Measurements from ENCODE around the gene MTHFD1. TPM values are rescaled to one million over a fixed set of nuclear protein-coding genes. Genes with fewer than 3 reads are reported as not detected.

The MTHFD1 gene
- polyA plus RNA-seq, 3 donors: 11.8 to 21.3 (median 14.3) TPM

DNA sequence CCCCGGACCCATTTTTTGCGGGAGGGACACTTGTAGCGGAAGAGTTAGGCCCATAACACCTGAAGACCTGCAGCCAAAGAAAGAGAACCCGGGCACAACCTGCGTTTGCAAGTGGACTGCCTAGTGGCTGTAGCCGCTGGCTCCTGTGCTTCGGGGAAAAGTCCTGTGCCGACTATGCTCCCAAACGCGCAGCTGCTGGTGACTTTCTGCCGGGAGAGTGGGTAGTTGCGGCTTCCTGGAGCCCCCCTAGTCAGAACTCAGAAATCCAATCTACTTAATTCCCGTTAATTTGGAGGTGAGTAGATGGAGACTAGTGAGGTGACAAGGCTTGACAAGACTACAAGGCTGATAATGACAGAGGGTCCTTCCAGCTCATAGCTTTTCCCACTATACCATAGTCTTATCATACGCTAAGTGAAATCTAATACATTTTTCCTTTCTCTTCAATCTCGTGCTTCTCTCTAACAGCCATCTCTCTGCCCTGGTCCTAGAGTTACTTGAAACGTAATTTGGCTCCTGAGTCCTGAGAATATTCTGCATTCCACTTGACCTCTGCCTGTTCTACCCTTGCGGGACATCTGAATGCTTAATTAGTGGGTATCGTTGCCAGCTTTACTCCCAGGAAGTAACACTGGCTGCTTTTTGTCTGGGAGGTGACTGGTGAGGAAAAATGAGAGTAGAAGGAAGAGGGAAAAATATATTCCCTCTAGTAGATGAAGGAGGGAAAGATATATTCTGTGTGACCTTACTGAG is 556 bp downstream of the MTHFD1 start:
- Histone ChIP-seq H3K4me3 (replicated peaks in 1 of 3; ENCODE audit: low read depth in 2 of 3, low read length in 3 of 3) (peak overlapping the region; percentile 68 to 90 (median 80)), H3K36me3 (replicated peaks in 1 of 2; ENCODE audit: control insufficient read depth in 1 of 2, insufficient read depth in 2 of 2, low read length in 2 of 2) (no peaks in the 10 kb centered on the region), H2AFZ (ENCODE audit: insufficient read depth, low read depth, low read length, poor library complexity, severe bottlenecking) (peak overlapping the region; percentile 99), H3K4me1 (ENCODE audit: control insufficient read depth in 1 of 2, insufficient read depth in 2 of 2, low read length in 2 of 2) (peaks cover 21 to 29% of the 10 kb centered on the region in 2 donors), H3K9ac (ENCODE audit: insufficient read depth, low read length, poor library complexity, severe bottlenecking) (peak overlapping the region; percentile 78), H3K27me3 (ENCODE audit: control insufficient read depth in 2 of 2, insufficient read depth in 2 of 2, low read length in 2 of 2) (no peaks in the 10 kb centered on the region), H4K20me1 (ENCODE audit: insufficient read depth, low read length) (no peaks in the 10 kb centered on the region), H3K79me2 (ENCODE audit: insufficient read depth, low read length) (peaks cover 59% of the 10 kb centered on the region), H3K4me2 (replicated peaks; ENCODE audit: extremely low read depth, low read length, poor library complexity, severe bottlenecking) (peak overlapping the region; percentile 98), H3K27ac (ENCODE audit: low read depth in 1 of 2, low read length in 2 of 2) (peak overlapping the region; percentile 66 to 82), H3K9me3 (replicated peaks in 1 of 2; ENCODE audit: control insufficient read depth in 1 of 2, insufficient read depth in 1 of 2, low read length in 2 of 2) (no peaks in the 10 kb centered on the region)
- H3K9me3 Mint-ChIP-seq: peaks cover 0 to 5% (median 0%) of the 10 kb centered on the region in 7 donors
- no peak for DNase-seq
- peaks cover 0 to 2% (median 0%) of the 10 kb centered on the region in 3 donors for H3K27me3 Mint-ChIP-seq (ENCODE audit: low read depth in 3 of 3)
- H3K36me3 Mint-ChIP-seq: peaks cover 6 to 12% of the 10 kb centered on the region in 2 donors
- peak overlapping the region; percentile 85 to 95 (median 93) for H3K27ac Mint-ChIP-seq
- peak overlapping the region; percentile 99 for H3K4me3 Mint-ChIP-seq
- 2% methylated on average over 9 of the region's 18 CpGs for WGBS (ENCODE audit: insufficient coverage)
- H3K4me1 Mint-ChIP-seq: peaks cover 30% of the 10 kb centered on the region
- intact Hi-C loops (cut with micrococcal nuclease): loop anchor here in 1 of 2 donors (2.0 to 10.0 kb wide), 2 partner anchors 118 to 706 kb away; no protein-coding TSS in a partner anchor
- TF ChIP-seq, protein P1, sequence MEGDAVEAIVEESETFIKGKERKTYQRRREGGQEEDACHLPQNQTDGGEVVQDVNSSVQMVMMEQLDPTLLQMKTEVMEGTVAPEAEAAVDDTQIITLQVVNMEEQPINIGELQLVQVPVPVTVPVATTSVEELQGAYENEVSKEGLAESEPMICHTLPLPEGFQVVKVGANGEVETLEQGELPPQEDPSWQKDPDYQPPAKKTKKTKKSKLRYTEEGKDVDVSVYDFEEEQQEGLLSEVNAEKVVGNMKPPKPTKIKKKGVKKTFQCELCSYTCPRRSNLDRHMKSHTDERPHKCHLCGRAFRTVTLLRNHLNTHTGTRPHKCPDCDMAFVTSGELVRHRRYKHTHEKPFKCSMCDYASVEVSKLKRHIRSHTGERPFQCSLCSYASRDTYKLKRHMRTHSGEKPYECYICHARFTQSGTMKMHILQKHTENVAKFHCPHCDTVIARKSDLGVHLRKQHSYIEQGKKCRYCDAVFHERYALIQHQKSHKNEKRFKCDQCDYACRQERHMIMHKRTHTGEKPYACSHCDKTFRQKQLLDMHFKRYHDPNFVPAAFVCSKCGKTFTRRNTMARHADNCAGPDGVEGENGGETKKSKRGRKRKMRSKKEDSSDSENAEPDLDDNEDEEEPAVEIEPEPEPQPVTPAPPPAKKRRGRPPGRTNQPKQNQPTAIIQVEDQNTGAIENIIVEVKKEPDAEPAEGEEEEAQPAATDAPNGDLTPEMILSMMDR (IDR thresholded peaks at IDR 0.05): no peak

DNA sequence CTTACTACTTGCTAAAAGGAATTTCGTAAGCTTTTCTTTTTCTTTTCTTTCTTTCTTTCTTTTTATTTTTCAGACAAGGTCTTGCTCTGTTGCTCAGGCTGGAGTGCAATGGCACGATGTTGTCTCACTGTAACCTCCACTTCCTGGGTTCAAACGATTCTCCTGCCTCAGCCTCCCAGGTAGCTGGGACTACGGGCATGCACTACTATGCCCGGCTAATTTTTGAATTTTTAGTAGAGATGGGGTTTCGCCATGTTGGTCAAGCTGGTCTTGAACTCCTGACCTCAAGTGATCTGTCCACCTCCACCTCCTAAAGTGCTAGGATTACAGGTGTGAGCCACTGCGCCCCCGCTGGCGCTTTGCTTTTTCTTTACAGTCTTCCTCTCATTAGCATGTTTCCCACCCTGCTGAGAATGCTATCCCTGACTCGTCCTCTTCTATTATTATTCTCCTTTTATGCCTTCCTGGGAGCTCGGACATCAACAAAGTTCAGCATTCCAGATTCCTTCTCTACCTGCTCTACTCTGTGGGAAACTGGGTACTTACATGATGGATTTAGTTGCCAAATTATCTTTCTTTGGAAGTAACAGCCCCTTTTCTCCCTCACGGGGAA is 3.1 kb downstream of the MTHFD1 start:
- H2AFZ ChIP-seq (ENCODE audit: insufficient read depth, low read depth, low read length, poor library complexity, severe bottlenecking): no peak overlapping the region
- no peak overlapping the region for H3K9ac ChIP-seq (ENCODE audit: insufficient read depth, low read length, poor library complexity, severe bottlenecking)
- H3K4me1 ChIP-seq (ENCODE audit: control insufficient read depth in 1 of 2, insufficient read depth in 2 of 2, low read length in 2 of 2): peaks cover 21 to 29% of the 10 kb centered on the region in 2 donors
- no peaks in the 10 kb centered on the region for H3K27me3 ChIP-seq (ENCODE audit: control insufficient read depth in 2 of 2, insufficient read depth in 2 of 2, low read length in 2 of 2)
- Mint-ChIP-seq H3K27ac (peak overlapping the region in 1 of 7 donors; percentile 25), H3K4me3 (no peak overlapping the region), H3K9me3 (peaks cover 0 to 2% (median 0%) of the 10 kb centered on the region in 7 donors), H3K4me1 (peaks cover 32% of the 10 kb centered on the region), H3K36me3 (peaks cover 6 to 12% of the 10 kb centered on the region in 2 donors), H3K27me3 (ENCODE audit: low read depth in 3 of 3) (no peaks in the 10 kb centered on the region)
- H3K79me2 ChIP-seq (ENCODE audit: insufficient read depth, low read length): peaks cover 77% of the 10 kb centered on the region
- TF ChIP-seq, protein P1 (IDR thresholded peaks at IDR 0.05): no peak
- H3K36me3 ChIP-seq (replicated peaks in 1 of 2; ENCODE audit: control insufficient read depth in 1 of 2, insufficient read depth in 2 of 2, low read length in 2 of 2): no peaks in the 10 kb centered on the region
- no peak overlapping the region for H3K4me3 ChIP-seq (replicated peaks in 1 of 3; ENCODE audit: low read depth in 2 of 3, low read length in 3 of 3)
- WGBS (ENCODE audit: insufficient coverage): 93% methylated on average over 4 of the region's 12 CpGs
- intact Hi-C loops (cut with micrococcal nuclease): no loop called here
- no peak for DNase-seq
- H3K9me3 ChIP-seq (replicated peaks in 1 of 2; ENCODE audit: control insufficient read depth in 1 of 2, insufficient read depth in 1 of 2, low read length in 2 of 2): no peaks in the 10 kb centered on the region
- no peak overlapping the region for H3K4me2 ChIP-seq (replicated peaks; ENCODE audit: extremely low read depth, low read length, poor library complexity, severe bottlenecking)
- no peaks in the 10 kb centered on the region for H4K20me1 ChIP-seq (ENCODE audit: insufficient read depth, low read length)
- H3K27ac ChIP-seq (ENCODE audit: low read depth in 1 of 2, low read length in 2 of 2): no peak overlapping the region

All from CD14-positive monocyte (primary cell).